Panc1 (cell line): ENCODE measurements around the gene NLRP12.

Source experiments
- POLR2AphosphoS5 ChIP-seq: IDR thresholded peaks from 2 replicates; pipeline ENCODE4 v1.6.1; 2012; ENCODE audit warnings: mild to moderate bottlenecking, low read depth, low read length, moderate library complexity
- TCF7L2 ChIP-seq: IDR thresholded peaks from 2 replicates; pipeline ENCODE4 v1.6.1; 2011; ENCODE audit warnings: mild to moderate bottlenecking, low read depth, low read length, inconsistent platforms
- TF ChIP-seq, protein P1 (sequence below): fragments of 450-650 bp; IDR thresholded peaks from 2 replicates; pipeline ENCODE4 v1.5.1; 2017; ENCODE audit warnings: mild to moderate bottlenecking
- TF ChIP-seq, protein P2 (sequence below), 2 experiments: IDR thresholded peaks; 2 replicates each; pipeline ENCODE4 v1.6.1; 2011 to 2012; ENCODE audit warnings: low read depth in 2 of 2, control low read depth in 1 of 2, low read length in 1 of 2, mild to moderate bottlenecking in 1 of 2, moderate library complexity in 1 of 2; ENCODE audit not compliant: insufficient read depth in 1 of 2

DNA sequence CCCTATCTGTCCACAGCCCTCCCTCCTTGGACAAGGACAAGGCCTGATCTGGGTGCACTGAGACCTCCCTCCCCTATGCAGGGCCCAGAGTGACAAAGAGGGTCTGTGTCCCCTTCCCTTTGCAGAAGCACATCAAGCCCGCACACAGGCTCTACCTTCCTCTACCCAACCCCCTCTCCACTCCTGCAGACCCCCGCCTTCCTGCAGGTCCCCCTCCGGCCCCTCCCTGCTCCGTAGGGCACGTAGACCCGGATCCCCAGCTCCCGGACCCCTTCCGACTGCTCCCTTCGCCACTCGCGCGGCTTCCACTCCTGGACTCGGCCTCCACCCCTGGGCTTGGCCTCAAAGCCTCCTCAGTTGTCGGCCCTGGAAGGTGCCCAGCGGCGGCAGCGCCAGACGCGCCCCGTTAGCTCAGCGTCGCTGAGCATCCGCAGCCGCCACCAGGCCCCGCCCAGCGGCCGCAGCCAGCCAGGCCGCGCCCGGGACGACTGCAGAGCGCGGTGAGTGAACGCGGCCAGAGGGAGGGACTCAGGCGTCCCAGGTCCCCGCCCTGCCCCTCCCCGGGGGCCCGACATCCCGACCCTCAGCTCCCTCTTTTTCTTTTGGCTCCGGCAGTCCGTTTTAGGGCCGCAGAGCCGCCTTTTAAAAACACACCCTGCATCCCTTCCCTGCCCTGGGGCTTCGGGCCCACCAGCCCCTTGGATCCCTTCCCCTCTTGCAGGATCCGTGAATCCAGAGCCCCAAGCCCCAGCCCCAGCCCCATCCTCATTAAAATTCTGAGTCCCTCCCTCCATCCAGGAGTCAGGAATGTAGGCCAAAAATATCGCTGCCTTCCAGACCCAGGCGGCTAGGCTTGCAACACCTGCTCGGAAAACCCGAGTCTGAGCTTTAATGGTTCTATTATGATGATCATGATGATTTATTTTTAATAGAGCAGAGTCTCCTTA, 42.1 kb upstream of the NLRP12 start:
- TF ChIP-seq, protein P1, sequence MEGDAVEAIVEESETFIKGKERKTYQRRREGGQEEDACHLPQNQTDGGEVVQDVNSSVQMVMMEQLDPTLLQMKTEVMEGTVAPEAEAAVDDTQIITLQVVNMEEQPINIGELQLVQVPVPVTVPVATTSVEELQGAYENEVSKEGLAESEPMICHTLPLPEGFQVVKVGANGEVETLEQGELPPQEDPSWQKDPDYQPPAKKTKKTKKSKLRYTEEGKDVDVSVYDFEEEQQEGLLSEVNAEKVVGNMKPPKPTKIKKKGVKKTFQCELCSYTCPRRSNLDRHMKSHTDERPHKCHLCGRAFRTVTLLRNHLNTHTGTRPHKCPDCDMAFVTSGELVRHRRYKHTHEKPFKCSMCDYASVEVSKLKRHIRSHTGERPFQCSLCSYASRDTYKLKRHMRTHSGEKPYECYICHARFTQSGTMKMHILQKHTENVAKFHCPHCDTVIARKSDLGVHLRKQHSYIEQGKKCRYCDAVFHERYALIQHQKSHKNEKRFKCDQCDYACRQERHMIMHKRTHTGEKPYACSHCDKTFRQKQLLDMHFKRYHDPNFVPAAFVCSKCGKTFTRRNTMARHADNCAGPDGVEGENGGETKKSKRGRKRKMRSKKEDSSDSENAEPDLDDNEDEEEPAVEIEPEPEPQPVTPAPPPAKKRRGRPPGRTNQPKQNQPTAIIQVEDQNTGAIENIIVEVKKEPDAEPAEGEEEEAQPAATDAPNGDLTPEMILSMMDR = no peak
- TF ChIP-seq, protein P2, sequence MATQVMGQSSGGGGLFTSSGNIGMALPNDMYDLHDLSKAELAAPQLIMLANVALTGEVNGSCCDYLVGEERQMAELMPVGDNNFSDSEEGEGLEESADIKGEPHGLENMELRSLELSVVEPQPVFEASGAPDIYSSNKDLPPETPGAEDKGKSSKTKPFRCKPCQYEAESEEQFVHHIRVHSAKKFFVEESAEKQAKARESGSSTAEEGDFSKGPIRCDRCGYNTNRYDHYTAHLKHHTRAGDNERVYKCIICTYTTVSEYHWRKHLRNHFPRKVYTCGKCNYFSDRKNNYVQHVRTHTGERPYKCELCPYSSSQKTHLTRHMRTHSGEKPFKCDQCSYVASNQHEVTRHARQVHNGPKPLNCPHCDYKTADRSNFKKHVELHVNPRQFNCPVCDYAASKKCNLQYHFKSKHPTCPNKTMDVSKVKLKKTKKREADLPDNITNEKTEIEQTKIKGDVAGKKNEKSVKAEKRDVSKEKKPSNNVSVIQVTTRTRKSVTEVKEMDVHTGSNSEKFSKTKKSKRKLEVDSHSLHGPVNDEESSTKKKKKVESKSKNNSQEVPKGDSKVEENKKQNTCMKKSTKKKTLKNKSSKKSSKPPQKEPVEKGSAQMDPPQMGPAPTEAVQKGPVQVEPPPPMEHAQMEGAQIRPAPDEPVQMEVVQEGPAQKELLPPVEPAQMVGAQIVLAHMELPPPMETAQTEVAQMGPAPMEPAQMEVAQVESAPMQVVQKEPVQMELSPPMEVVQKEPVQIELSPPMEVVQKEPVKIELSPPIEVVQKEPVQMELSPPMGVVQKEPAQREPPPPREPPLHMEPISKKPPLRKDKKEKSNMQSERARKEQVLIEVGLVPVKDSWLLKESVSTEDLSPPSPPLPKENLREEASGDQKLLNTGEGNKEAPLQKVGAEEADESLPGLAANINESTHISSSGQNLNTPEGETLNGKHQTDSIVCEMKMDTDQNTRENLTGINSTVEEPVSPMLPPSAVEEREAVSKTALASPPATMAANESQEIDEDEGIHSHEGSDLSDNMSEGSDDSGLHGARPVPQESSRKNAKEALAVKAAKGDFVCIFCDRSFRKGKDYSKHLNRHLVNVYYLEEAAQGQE (IDR thresholded peaks at IDR 0.05; ENCODE audit: insufficient read depth in 1 of 2, low read depth in 2 of 2, low read length in 1 of 2) = no peak
- TF ChIP-seq TCF7L2 (no peak), POLR2AphosphoS5 (peak; percentile 61)
